Stimulated activated CD4-positive, alpha-beta T cell treated with anti-CD3 and anti-CD28 coated beads, Interleukin-15, amount 100 ng/mL, for 1 hour (primary cell): ENCODE results near the gene SCN2B.
"Not testable (repeated sequence)": the region's sequence is repeated elsewhere in the genome, so short reads cannot be mapped to it uniquely, and the experiment has no call there.

ENCODE experiments used
- DNase-seq, 2 donors: peaks; one replicate each; pipeline ENCODE4 v3.0.0-alpha.2; 2020; ENCODE audit warnings: low read depth in 1 of 2, low spot score in 1 of 2

Gene SCN2B

GRCh38 chr11:118207079-118207478, 30.6 kb upstream of the SCN2B start:
- DNase-seq = no peak

GRCh38 chr11:118206391-118207031, 30.1 kb upstream of the SCN2B start:
- no peak for DNase-seq

GRCh38 chr11:118205606-118206378, 29.4 kb upstream of the SCN2B start:
- no peak for DNase-seq

DNA sequence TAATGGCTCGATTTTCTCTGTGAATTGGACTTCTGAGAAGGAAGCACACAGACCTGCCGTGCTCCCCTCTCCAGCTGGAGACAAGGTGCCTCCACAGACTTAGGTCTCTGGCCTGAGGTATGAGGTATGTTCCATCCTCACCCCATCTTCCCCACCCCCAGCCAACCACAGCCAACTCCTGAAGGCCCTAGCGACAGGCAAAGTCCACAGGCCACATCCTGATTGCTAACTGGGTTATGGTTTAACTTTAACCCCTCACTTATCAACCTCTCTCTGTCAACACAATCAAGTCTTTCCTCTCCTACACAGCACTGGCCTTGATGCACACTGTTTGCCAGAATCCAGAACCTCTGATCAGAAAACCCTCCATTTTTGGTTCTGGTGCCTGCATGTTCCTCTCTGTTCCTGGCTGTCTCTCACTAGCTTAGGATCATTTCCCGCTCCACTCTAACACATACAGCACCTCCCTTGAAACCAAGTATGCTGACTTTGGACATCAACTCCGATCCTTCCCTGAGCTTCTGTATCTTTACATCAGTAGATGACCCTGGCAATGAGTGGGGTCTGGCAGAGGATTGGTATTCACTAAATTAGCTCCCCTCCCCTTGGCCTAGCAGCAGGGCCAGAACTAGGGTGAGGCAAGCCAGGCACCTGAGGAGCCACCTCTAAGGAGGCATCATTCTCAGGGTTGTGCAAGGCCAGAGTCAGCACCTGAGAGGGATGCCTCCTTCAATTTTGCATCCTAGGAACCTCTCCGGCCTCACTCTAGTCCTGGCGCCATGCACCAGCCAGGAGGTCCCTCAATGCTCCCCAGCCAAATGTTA, 26.4 kb upstream of the SCN2B start:
- no peak for DNase-seq

GRCh38 chr11:118201966-118202365, 25.5 kb upstream of the SCN2B start:
- DNase-seq = no peak

- no peak for DNase-seq
These were observed 24.7 kb upstream of the SCN2B start for GRCh38 chr11:118200901-118201680.

- no peak for DNase-seq
These were observed 24.1 kb upstream of the SCN2B start for GRCh38 chr11:118200497-118200896.

DNA sequence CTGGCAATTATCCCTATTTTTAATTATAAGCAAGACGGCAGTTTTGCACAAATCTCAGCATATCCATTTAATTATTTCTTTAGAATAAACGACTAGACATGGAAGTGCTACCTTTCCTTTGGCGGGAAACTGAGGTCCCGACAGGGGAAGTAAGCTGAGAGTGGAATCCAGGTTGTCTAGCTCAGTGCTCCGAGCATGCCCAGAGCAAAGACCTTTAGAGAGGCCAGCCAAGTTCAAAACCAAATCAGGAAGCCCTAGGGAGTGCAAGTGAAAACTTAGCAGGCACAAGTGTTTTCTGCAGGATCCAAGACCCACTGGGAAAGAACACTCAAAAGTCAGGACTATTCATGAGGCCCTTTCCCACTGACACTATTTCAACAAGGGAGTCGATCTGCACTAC, 22.7 kb upstream of the SCN2B start:
- DNase-seq = no peak

GRCh38 chr11:118198370-118198769, 21.9 kb upstream of the SCN2B start:
- DNase-seq = peak; percentile 66 to 80

- DNase-seq = no peak
These were observed 18.6 kb upstream of the SCN2B start for GRCh38 chr11:118194835-118195627.

GRCh38 chr11:118193910-118194566, 17.6 kb upstream of the SCN2B start:
- DNase-seq = no peak

- not testable (repeated sequence) for DNase-seq
These were observed 16.4 kb upstream of the SCN2B start for GRCh38 chr11:118192817-118193216.

- not testable (repeated sequence) for DNase-seq
These were observed 14.6 kb upstream of the SCN2B start for GRCh38 chr11:118190942-118191506.

GRCh38 chr11:118186346-118187107, 10.1 kb upstream of the SCN2B start:
- no peak for DNase-seq

GRCh38 chr11:118184784-118185579, 8.5 kb upstream of the SCN2B start:
- no peak for DNase-seq

DNA sequence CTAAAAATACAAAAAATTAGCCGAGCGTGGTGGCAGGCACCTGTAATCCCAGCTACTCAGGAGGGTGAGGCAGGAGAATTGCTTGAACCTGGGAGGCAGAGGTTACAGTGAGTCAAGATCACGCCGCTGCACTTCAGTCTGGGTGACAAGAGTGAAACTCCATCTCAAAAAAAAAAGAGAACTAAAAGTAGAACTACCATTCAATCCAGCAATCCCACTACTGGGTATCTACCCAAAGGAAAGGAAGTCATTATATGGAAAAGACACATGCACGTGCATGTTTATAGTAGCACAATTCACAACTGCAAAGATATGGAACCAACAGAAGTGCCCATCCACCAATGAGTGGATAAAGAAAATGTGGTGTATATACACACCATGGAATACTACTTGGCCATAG, 7.3 kb upstream of the SCN2B start:
- not testable (repeated sequence) for DNase-seq

DNA sequence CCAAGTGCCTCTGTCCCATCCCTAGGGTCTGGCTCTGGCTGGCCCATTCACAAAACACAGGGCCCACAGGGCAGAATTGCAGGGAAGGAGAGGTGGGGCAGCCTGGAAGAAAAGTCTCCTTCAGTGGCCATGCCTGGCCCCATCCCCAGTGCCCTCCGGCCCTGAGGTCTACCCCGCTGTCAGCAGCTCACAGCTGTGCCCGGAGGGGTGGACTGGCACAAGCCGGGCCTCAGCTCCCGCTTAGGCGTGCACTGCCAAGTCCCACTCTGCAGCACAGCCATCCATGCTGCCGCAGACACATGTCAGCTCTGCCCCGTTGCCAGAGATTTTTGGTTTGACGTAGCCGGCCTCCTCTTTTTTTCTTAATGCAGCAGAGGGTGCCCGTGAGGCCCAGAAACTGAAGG, 3.9 kb upstream of the SCN2B start:
- no peak for DNase-seq

DNA sequence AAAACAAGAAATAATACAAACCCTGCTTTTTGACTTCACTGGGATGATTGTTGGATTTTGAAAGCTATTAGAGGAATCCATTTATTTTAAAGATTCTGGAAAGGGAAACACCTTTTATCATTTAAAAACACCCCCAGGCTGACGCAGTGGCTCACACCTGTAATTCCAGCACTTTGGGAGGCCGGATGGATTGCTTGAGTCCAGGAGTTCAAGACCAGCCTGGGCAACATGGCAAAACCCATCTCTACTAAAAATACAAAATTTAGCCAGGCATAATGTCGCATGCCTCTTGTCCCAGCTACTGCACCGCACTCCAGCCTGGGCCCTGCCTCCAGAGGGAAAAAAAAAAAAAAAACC, 317 bp upstream of the SCN2B start:
- DNase-seq = no peak
